Measurements from ENCODE around the gene PAM16. TPM values are rescaled to one million over a fixed set of nuclear protein-coding genes. Genes with fewer than 3 reads are reported as not detected.

PAM16 gene
- polyA plus RNA-seq, 4 donors = 34.7 to 98.4 (median 69.5) TPM

DNA sequence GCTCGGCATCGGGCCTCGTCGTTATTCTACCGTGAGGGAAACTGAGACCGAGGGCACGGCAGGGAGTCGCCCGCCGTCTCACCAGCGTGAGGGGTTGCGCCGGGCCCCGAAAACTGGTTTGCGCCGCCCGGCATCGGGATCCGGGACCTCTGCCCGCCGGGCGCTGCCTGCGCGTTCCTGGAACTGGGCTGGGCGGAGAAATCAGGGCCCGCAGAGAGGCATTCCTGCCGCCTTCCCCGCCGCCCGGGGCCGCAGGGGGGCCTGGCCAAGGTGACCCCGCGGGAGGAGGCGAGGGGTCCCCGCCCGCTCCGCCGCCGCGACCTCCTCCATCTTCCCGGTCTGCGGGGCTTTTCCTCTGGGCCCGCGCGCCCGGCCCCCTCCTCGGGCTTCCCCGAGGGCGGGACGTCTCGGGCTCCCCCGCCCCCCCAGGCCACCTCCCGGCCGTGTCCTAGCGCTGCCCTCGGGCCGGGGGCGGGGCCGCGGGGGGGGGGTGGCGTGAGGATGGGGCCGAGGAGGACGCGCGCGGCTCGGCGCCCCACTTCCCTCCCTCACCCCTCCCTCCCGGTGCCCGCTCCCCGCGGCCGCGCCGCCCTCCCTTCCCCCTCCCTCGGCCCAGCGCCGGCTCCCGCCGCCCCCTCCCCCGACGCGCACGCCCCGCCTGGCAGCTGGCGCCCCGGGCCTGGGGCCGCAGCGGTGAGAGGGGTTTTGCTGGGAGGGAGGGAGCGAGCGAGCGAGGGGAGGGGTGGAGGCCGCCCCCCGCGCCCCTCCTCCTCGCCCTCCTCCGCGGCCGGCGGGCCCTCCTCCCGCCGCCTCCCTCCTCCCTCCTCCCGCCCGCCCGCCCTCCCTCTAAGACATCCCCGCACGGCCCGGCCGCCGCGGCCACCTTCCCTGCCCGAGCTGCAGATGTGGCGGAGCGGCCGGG, 35.7 kb downstream of the PAM16 start, which contains the start of gene GLIS2:
Gene GLIS2, plus strand, starts transcription at position 882 of the 922 bp plus-strand sequence. CDS start 16,214 bp downstream, outside the sequence.
- Histone ChIP-seq H3K9me3 (ENCODE audit: control insufficient read depth in 2 of 2, insufficient read depth in 1 of 2, low read depth in 1 of 2, low read length in 1 of 2) (no peaks in the 10 kb centered on the region), H3K27ac (ENCODE audit: low read depth in 1 of 3, low read length in 2 of 3) (peak within 1 kb of the TSS; percentile 50 to 86 (median 82)), H3K4me3 (ENCODE audit: low read depth in 1 of 3, low read length in 3 of 3) (peak within 1 kb of the TSS; percentile 54 to 67 (median 65)), H3K27me3 (ENCODE audit: control insufficient read depth in 3 of 3, insufficient read depth in 3 of 3, low read length in 3 of 3) (peaks cover 5 to 51% (median 12%) of the 10 kb centered on the region in 3 donors), H3K36me3 (ENCODE audit: control insufficient read depth in 3 of 3, insufficient read depth in 2 of 3, low read depth in 1 of 3, low read length in 3 of 3) (no peaks in the 10 kb centered on the region), H3K4me1 (ENCODE audit: control insufficient read depth in 3 of 3, insufficient read depth in 2 of 3, low read depth in 1 of 3, low read length in 2 of 3) (peaks cover 0 to 57% (median 0%) of the 10 kb centered on the region in 3 donors)
- no peak for FAIRE-seq
- WGBS, 3 donors = 1 to 2% (median 1%) methylated on average over 36 to 98 of the region's 115 CpGs
- peak in 1 of 2 donors; percentile 78 for DNase-seq

DNA sequence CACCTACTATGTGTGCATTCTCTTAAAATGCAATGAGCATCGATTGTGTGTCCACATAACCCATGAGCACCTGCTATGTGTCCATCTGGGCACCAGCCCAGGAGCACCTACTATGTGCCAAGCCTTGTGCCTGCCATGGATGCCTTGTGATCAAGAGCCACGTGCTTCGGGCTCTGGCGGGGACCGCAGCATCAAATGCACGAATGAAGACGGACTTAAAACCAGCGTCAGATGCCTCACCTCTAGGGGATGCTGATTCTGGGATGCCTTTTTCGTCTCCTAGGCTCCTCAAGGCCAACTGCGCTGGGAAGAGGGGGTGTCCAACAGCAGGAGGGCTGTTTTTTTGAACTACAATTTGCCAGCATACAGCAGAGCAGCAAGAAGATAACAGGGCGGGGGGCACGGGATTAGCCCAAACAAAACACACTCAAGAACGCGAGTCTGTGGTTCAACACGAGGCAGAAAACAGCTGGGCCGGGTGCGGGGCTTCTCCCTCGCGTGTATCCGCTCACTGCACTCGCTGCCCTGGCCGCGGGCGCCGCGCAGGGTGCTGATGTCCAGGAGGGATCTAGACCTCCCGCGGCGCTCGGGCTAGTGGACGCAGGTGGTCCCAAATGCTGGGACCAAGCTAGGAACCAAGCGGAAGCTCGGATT, 36.5 kb downstream of the PAM16 start:
- Histone ChIP-seq H3K4me3 (ENCODE audit: low read depth in 1 of 3, low read length in 3 of 3) (peak overlapping the region; percentile 43 to 67 (median 65)), H3K4me1 (ENCODE audit: control insufficient read depth in 3 of 3, insufficient read depth in 2 of 3, low read depth in 1 of 3, low read length in 2 of 3) (peaks cover 0 to 54% (median 0%) of the 10 kb centered on the region in 3 donors), H3K9me3 (ENCODE audit: control insufficient read depth in 2 of 2, insufficient read depth in 1 of 2, low read depth in 1 of 2, low read length in 1 of 2) (no peaks in the 10 kb centered on the region), H3K36me3 (ENCODE audit: control insufficient read depth in 3 of 3, insufficient read depth in 2 of 3, low read depth in 1 of 3, low read length in 3 of 3) (no peaks in the 10 kb centered on the region), H3K27ac (ENCODE audit: low read depth in 1 of 3, low read length in 2 of 3) (peak overlapping the region in 2 of 3 donors; percentile 82 to 86), H3K27me3 (ENCODE audit: control insufficient read depth in 3 of 3, insufficient read depth in 3 of 3, low read length in 3 of 3) (peaks cover 5 to 51% (median 12%) of the 10 kb centered on the region in 3 donors)
- 2 to 4% (median 3%) methylated on average over 32 to 33 of the region's 33 CpGs for WGBS, 3 donors
- DNase-seq = peak in 1 of 2 donors; percentile 71
- FAIRE-seq = no peak

DNA sequence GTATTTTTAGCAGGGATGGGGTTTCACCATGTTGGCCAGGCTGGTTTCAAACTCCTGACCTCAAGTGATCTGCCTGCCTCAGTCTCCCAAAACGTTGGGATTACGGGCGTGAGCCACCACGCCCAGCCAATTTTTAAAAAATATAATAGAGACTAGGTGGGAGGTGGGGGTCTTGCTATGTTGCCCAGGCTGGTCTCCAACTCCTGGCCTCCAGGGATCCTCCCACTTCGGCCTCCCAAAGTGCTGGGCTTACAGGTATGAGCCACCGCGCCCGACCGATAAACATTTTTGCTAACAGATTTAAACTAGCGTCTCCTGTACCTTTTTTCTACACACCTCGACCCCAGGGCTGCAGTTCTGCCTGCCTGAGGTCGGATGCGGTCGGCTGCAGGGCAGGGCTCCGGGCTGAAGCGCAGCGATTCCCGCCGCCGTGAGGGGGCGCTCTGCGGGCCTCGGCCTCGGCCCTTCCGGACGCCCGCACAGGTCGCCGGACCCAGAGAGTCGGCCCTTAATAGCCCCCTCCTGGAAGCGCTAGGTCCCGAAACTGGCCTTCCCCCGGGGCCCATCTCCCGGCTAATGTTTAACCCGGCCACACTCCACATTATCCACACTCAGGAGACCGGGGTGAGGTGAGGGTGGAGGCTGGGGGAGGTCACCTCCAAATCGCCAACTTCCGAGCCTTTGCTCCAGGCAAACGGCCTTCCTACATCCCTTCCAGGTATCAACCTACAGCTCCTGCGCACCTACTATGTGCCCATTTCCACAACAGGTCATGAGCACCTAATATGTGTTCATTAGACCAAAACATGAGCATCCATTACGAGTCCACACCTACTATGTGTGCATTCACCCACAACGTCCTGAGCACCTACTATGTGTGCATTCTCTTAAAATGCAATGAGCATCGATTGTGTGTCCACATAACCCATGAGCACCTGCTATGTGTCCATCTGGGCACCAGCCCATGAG, 37.3 kb downstream of the PAM16 start:
- no peaks in the 10 kb centered on the region for H3K9me3 ChIP-seq (ENCODE audit: control insufficient read depth in 2 of 2, insufficient read depth in 1 of 2, low read depth in 1 of 2, low read length in 1 of 2)
- 5 to 15% (median 6%) methylated on average over 43 of the region's 43 CpGs for WGBS, 3 donors
- no peaks in the 10 kb centered on the region for H3K36me3 ChIP-seq (ENCODE audit: control insufficient read depth in 3 of 3, insufficient read depth in 2 of 3, low read depth in 1 of 3, low read length in 3 of 3)
- H3K27me3 ChIP-seq (ENCODE audit: control insufficient read depth in 3 of 3, insufficient read depth in 3 of 3, low read length in 3 of 3) = peaks cover 5 to 43% (median 12%) of the 10 kb centered on the region in 3 donors
- peak overlapping the region in 1 of 3 donors; percentile 82 for H3K27ac ChIP-seq (ENCODE audit: low read depth in 1 of 3, low read length in 2 of 3)
- DNase-seq (peak; percentile 31 to 90), FAIRE-seq (no peak)
- no peak overlapping the region for H3K4me3 ChIP-seq (ENCODE audit: low read depth in 1 of 3, low read length in 3 of 3)
- H3K4me1 ChIP-seq (ENCODE audit: control insufficient read depth in 3 of 3, insufficient read depth in 2 of 3, low read depth in 1 of 3, low read length in 2 of 3) = peaks cover 0 to 47% (median 0%) of the 10 kb centered on the region in 3 donors

DNA sequence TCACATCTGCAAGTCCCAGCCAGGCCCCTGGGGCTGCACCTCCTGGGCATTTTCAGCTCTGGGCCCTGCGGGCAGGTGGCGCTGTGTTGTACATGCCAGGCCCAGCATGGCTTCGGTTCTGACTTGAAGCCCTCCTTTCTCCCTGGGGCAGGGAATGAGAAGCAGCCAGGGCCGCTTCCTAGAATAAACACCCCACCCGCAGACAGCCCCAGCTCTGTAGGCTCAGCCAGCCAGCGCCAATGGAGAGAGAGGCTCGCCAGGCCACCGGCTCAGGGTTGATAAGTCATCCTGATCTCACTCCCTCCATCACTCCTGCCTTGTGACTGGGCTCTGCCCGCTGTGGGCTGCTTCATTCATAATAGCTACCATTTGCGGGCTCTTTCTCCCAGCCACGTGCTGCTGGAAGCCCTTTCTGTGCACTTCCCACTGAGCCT, 41.3 kb downstream of the PAM16 start:
- WGBS, 3 donors = 24 to 37% (median 35%) methylated on average over 10 to 11 of the region's 11 CpGs
- peaks cover 0 to 21% (median 3%) of the 10 kb centered on the region in 3 donors for H3K27me3 ChIP-seq (ENCODE audit: control insufficient read depth in 3 of 3, insufficient read depth in 3 of 3, low read length in 3 of 3)
- no peak for FAIRE-seq
- H3K4me3 ChIP-seq (ENCODE audit: low read depth in 1 of 3, low read length in 3 of 3) = no peak overlapping the region
- peaks cover 0 to 14% (median 0%) of the 10 kb centered on the region in 3 donors for H3K36me3 ChIP-seq (ENCODE audit: control insufficient read depth in 3 of 3, insufficient read depth in 2 of 3, low read depth in 1 of 3, low read length in 3 of 3)
- DNase-seq = peak; percentile 60 to 79
- peaks cover 0 to 33% (median 0%) of the 10 kb centered on the region in 3 donors for H3K4me1 ChIP-seq (ENCODE audit: control insufficient read depth in 3 of 3, insufficient read depth in 2 of 3, low read depth in 1 of 3, low read length in 2 of 3)
- H3K9me3 ChIP-seq (ENCODE audit: control insufficient read depth in 2 of 2, insufficient read depth in 1 of 2, low read depth in 1 of 2, low read length in 1 of 2) = no peaks in the 10 kb centered on the region
- H3K27ac ChIP-seq (ENCODE audit: low read depth in 1 of 3, low read length in 2 of 3) = no peak overlapping the region

DNA sequence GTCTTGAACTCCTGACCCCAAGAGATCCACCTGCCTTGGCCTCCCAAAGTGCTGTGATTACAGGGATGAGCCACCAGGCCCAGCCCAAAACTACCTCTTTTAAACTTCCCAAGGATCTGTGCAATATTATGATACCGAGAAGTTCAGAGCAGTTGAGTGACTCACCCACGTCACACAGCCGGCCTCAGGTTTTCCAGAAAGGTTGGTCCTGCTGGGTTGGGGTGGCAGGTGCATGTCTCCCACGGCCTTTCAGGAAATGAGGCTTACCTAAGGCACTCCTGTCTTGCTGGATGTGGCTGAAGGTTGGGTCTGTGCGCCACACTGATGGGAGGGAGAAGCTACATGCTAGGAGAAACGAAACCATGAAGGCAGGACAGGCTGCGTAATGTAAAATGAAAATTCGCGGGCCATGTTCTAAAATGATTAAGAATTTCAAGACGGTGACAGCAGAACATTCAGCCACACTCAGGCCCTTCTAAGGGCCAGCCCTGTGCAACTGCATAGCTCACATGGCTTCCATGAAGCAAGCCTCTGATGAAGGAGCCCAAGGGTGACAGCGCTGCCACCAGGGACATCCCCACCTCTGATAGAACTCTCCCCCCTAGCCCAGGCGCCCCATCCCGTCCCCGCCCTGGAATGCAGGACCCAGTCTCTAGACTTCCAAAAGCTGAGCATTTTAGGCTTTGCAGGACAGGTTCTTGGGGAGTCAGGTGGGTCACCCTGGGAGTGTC, 41.9 kb downstream of the PAM16 start:
- peaks cover 0 to 27% (median 0%) of the 10 kb centered on the region in 3 donors for H3K4me1 ChIP-seq (ENCODE audit: control insufficient read depth in 3 of 3, insufficient read depth in 2 of 3, low read depth in 1 of 3, low read length in 2 of 3)
- peak overlapping the region in 1 of 3 donors; percentile 5 for H3K27ac ChIP-seq (ENCODE audit: low read depth in 1 of 3, low read length in 2 of 3)
- no peak for DNase-seq
- H3K4me3 ChIP-seq (ENCODE audit: low read depth in 1 of 3, low read length in 3 of 3) = no peak overlapping the region
- FAIRE-seq = no peak
- H3K9me3 ChIP-seq (ENCODE audit: control insufficient read depth in 2 of 2, insufficient read depth in 1 of 2, low read depth in 1 of 2, low read length in 1 of 2) = no peaks in the 10 kb centered on the region
- peaks cover 0 to 18% (median 0%) of the 10 kb centered on the region in 3 donors for H3K36me3 ChIP-seq (ENCODE audit: control insufficient read depth in 3 of 3, insufficient read depth in 2 of 3, low read depth in 1 of 3, low read length in 3 of 3)
- WGBS, 3 donors = 80 to 84% (median 81%) methylated on average over 14 of the region's 14 CpGs
- H3K27me3 ChIP-seq (ENCODE audit: control insufficient read depth in 3 of 3, insufficient read depth in 3 of 3, low read length in 3 of 3) = peaks cover 0 to 15% (median 3%) of the 10 kb centered on the region in 3 donors

DNA sequence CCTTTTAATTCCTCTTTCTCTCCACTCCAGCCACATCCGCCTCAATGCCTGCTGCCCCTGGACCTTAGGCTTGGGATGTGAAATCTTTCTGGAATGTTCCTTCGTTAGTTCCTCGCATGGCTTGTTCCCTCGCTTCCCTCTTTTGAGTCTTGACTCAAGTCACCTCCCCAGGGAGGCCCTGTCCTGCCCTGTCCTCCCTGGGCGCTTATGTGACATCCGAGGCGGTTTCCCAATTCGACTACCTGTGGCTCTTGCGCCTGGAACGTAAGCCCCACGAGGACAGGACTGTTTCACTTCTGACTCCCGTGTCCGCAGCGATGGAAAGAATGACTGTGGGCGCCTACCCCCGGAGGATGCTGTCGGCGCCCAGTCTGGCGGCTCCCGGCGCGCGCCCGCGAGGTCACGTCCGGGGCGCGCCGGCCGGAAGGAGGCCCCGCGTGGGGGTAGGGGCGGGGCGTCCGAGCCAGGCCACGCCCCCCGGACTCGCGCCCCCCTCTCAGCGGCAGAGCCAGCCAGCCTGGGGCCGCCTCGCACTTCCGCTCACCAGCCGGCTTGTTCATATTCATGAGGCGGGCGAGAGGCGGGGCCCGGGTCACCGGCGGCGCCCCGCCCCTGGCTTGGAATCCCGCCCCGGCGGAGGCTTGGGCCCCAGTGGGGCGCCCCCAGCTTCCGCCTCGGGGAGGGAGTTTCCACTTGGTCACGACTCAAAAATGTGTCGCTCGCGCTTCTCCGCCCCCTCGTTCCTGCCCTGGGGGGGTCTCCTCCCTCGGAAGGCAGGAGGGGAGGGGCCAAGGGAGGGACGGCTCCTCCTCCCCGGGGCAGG, 43.7 kb downstream of the PAM16 start:
- Histone ChIP-seq H3K27me3 (ENCODE audit: control insufficient read depth in 3 of 3, insufficient read depth in 3 of 3, low read length in 3 of 3) (no peaks in the 10 kb centered on the region), H3K4me3 (ENCODE audit: low read depth in 1 of 3, low read length in 3 of 3) (peak overlapping the region; percentile 45 to 69 (median 65)), H3K9me3 (ENCODE audit: control insufficient read depth in 2 of 2, insufficient read depth in 1 of 2, low read depth in 1 of 2, low read length in 1 of 2) (no peaks in the 10 kb centered on the region), H3K36me3 (ENCODE audit: control insufficient read depth in 3 of 3, insufficient read depth in 2 of 3, low read depth in 1 of 3, low read length in 3 of 3) (peaks cover 0 to 24% (median 0%) of the 10 kb centered on the region in 3 donors), H3K4me1 (ENCODE audit: control insufficient read depth in 3 of 3, insufficient read depth in 2 of 3, low read depth in 1 of 3, low read length in 2 of 3) (peaks cover 0 to 14% (median 0%) of the 10 kb centered on the region in 3 donors), H3K27ac (ENCODE audit: low read depth in 1 of 3, low read length in 2 of 3) (peak overlapping the region; percentile 72 to 95 (median 79))
- WGBS, 3 donors = 4 to 15% (median 8%) methylated on average over 39 to 68 of the region's 68 CpGs
- no peak for FAIRE-seq
- peak; percentile 93 to 98 for DNase-seq
